Medulla oblongata (tissue), 1 donor: ENCODE measurements around the gene WWC1.
"Not testable (repeated sequence)": the region's sequence is repeated elsewhere in the genome, so short reads cannot be mapped to it uniquely, and the experiment has no call there.

Source experiments
- DNase-seq: peaks from one replicate; pipeline ENCODE4 v3.0.0-alpha.2; 2015; ENCODE audit errors: extremely low spot score

WWC1 gene

GRCh38 chr5:168307925-168308584, 16.6 kb downstream of the WWC1 start:
- no peak for DNase-seq

DNA sequence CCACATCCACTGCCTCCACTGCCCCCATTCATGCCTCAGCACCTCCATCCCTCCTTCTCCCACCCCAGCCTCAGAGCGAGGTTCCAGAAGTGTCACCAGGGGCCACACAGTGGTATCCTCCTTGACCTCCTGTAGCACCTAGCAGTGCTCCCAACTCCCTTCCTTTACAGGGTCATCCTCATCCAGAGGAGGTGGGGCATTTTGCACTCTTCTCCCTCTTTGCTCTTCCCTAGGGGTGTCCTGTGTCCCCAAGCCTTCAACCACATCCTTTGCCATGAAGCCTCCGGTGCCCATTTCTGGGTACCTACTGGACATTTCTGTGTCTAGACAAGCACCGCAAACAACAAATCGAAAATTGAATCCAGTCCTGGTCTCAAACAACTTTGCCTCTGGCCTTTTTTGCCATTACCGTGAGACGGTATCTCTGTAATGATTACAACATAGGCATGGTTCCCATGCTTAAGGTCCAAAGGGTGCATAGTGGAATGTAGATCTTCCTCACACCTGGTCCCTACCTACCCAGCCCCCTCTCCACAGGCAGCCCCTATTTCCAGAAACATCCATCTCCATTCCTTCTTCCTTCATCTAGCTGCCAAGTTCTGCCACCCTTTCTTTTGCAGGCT, 17.6 kb downstream of the WWC1 start:
- DNase-seq: no peak

- DNase-seq: not testable (repeated sequence)
Measured at GRCh38 chr5:168310541-168310940, 19.1 kb downstream of the WWC1 start.

GRCh38 chr5:168311061-168311566, 19.7 kb downstream of the WWC1 start:
- DNase-seq: no peak

DNA sequence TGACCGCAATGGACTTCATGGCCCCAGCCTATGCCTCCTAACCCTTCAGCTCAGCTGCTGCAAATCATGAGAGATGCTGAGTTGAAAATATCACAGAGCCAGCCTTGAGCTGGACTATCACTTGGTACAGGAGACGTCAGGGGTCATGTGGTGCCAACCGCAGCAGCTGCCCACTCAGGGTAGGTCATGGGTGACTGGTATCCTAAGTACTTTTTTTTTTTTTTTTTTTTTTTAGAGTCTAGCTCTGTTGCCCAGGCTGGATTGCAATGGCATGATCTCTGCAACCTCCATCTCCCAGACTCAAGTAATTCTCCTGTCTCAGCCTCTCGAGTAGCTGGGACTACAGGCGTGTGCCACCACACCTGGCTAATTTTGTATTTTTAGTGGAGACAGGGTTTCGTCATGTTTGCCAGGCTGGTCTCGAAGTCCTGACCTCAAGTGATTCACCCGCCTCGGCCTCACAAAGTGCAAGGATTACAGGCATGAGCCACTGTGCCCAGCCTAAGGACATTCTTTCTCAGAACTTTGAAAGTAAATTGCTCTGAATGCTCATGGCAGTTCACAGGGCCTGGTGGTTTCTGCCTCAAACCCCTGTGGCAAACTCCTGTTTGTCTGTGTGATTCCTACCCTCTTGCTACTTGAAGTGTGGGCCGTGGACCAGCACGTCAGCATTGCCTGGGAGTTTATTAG, 21.3 kb downstream of the WWC1 start:
- no peak for DNase-seq

- no peak for DNase-seq
Measured at GRCh38 chr5:168313596-168314204, 22.3 kb downstream of the WWC1 start.

GRCh38 chr5:168314735-168315411, 23.4 kb downstream of the WWC1 start:
- DNase-seq: no peak

GRCh38 chr5:168315416-168316138, 24.1 kb downstream of the WWC1 start:
- DNase-seq: no peak

DNA sequence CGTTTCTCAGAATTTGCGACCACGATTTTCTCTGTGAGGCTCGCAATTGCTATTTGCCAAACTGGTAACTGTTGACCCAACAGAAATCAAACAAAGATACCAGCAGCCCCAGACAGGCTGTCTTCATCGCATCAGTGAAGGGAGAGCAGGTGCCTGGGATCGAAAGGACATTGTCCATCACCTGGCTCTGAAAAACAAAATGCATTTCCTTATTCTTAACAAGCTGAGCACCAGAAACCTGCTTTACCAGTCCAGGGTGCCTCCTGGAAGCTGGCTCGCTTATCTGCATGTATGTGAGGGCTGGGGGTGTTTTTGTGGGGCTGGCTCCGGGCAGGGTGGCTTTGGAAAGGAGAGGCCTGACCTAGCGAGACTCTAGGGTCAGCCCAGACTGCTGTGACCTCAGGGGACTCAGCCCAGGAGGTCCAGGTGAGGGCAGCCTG, 24.7 kb downstream of the WWC1 start:
- DNase-seq: no peak

DNA sequence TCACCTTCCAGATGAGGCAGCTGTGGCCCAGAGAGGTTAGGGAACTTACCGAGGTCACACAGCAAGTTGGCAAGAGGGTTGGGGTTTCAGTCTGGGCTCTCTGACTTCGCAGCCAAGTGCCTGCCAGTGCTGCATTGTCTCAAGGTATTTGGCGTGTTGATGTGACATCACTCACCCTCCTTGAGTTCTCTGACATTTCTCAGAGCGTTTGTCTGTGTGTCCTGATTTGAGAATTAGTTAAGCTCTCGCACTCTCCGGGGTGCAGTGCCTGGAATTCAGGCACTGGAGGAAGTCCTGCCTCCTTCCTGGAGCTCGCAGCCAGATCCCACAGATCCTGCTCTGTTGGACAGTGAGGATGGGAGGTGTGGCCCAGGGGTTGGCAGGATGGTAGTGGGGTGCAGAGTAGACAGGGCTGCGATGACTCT, 25.7 kb downstream of the WWC1 start:
- DNase-seq: peak; percentile 48

DNA sequence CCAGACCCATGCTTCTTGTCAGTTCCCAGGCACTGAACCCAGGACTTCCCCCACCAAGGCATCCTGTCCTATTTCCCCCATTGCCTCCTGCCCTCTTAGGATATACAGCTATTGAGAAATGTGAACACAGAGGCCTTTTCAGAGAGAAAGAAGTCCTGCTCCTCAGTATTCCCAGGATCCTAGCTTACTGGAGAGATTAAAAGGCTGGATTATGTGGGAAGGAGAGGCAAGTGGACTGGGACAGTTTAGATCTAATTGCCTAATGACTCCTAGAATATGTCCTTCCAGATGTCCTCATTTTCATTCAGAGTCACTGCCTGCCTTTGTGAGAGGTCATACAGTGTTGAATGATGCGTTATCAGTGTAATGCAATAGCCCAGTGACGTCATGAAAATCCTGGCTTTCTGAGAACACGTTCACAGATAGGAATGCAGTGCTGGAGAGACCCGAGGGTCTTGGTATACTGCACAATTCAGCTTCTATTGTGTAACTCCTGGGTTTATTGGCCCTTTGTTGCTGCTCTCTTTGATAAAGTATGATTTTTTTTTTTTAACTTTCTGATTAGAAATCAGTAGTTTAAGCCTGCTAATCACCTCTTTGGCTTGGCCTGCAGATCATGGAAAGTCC, 26.2 kb downstream of the WWC1 start:
- DNase-seq: no peak

GRCh38 chr5:168318240-168318639, 26.8 kb downstream of the WWC1 start:
- DNase-seq: no peak

GRCh38 chr5:168319774-168320173, 28.3 kb downstream of the WWC1 start:
- no peak for DNase-seq

GRCh38 chr5:168320805-168321204, 29.4 kb downstream of the WWC1 start:
- no peak for DNase-seq

DNA sequence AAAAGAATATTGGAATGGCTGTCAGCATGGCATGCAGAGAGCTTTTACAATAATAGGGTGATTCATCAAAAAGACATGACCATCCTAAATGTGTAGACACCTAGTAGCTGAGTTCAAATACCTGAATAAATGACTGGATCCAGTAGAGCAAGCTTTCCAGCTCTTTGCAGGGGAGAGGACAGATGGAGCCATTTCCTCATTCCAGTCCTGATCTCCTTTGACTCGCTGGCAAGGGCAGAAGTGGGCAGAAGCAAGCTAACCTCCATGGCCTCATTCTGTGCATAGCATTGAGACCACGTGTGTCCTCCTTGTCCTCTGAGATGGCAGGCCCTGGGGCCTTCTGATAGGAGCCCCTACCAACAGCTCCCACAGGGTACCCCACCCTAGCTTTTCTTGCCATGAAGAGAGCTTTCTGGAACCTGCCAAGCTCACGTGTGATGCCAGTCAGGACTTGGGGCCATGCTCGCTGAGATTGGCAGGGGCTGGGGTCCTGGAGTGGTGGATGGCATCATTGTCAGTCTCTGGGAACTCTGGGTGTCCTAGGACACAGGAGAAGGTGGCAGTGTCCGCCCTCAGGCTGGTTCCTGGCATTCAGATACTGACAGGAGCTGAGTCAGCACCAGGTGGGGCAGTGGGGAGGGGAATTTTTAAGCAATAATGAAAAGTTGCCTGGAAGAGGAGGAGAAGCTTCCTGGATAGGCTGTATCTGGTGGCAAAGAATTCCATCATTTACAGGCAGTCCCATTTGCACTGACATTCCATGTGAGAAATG, 33.6 kb downstream of the WWC1 start:
- DNase-seq: no peak

DNA sequence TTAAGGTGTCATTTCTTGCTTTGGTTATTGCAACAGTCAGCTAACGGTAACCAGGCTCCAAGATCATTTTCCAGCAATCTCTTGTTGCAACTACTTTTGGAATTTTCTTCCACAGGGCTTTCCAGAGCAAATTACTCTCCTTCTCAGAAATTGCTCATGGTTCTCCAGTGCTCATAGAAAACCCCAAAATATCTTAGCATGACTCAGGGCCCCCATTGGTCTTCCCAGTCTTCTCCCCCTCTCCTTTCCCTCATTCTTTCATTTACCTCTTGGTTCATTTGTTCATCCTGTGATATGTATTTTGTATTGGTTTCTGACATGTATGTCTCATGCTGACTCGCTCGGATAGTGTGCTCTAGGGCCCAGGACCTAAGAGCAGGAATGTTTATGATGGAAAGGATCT, 35.6 kb downstream of the WWC1 start:
- no peak for DNase-seq

GRCh38 chr5:168327451-168327850, 36.0 kb downstream of the WWC1 start:
- no peak for DNase-seq

DNA sequence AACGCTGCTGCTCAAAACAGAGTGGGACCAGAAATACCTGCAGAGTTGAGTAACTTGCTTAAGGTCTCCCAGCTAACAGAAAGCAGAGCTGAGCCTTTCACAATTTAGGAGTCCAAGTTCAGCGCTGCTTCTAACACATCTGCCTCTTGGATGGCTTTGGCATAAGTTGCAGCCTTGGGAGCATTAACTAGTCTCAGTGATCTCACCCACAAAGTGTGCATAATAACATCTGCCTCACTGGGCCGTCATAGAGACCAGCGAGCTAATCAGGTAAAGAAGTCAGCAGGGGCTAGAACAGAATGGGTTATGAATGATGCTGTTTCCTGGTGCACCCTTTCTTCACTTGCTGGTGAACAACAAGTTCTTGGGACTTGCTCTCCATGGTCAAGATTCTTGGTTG, 36.5 kb downstream of the WWC1 start:
- DNase-seq: no peak

DNA sequence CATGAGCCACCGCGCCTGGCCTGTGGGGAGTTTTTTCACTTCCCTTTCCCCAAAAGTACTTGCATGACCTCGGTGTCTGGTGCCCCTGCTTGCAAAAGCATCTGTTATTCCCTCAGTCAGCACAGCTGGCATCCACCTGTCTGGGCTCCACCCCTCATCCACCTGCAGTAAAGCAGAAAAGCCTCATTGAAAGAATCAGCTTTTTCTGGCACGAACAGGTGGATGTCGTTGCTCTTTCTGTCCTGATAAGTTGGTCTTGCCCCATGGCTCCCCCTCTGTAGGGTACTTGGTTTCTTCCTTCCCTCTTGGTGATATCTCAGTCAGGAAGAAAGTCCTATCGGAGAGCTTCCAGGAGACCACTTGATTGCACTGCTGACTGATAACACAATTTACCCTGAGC, 37.4 kb downstream of the WWC1 start:
- no peak for DNase-seq

DNA sequence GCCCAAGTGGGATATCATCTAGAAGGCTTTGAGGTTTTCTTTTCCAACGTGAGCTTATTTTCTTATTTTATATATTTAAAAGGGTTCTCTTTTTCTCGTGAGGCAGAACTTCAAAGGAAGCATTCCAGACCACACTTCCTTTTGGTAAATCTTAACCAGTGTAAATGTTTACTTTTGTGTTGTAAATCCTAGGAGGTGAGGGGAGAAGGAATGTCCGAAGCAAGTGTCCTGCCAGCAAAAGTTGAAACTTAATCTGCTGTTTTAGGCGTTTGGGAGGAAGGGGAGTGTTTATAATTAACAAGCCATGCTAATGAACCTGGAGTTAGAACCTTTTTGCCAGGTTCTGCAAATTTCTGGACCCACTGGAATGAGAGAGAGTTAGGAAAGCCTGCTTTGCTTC, 37.9 kb downstream of the WWC1 start:
- no peak for DNase-seq
